Adipose tissue (tissue), 3 donors: ENCODE measurements around the gene APOA4. TPM values are rescaled to one million over a fixed set of nuclear protein-coding genes. Genes with fewer than 3 reads are reported as not detected.

Experiments
- H3K27ac ChIP-seq: one replicate; pipeline ENCODE4 v1.5.1; 2013; ENCODE audit warnings: low read depth, low read length
- WGBS, 3 donors: extraction: QIAGEN DNeasy Blood & Tissue Kit; methylation state at CpG; one replicate each; pipeline ENCODE4 v1.1.7; 2013; 5-methylcytosine and 5-hydroxymethylcytosine counted together
- polyA plus RNA-seq, 3 donors: library from polyadenylated mRNA; stranded (reverse); fragments of 200-250 nt; gene quantifications; one replicate each; pipeline ENCODE4 v1.2.3, GENCODE V29; 2013
- donor health status: healthy with polysubstance abuse.
- donor health status: Bipolar disorder and iron deficiency.
- donor health status: healthy.

Gene APOA4
- polyA plus RNA-seq, 3 donors, result 0.31 to 1.4 TPM; not detected in 1

- H3K27ac ChIP-seq, result no peak overlapping the region
- WGBS, 3 donors, result 23 to 28% (median 25%) methylated on average over 31 of the region's 31 CpGs
These were observed 31.9 kb downstream of the APOA4 start for GRCh38 chr11:116791002-116791812.

- no peak overlapping the region for H3K27ac ChIP-seq
- WGBS, 3 donors, result 83 to 88% (median 87%) methylated on average over 50 to 53 of the region's 53 CpGs
These were observed 32.7 kb downstream of the APOA4 start for GRCh38 chr11:116790167-116791001.

GRCh38 chr11:116788975-116789374 lies 34.1 kb downstream of the APOA4 start:
- no peak overlapping the region for H3K27ac ChIP-seq
- 77 to 92% (median 90%) methylated on average over 4 of the region's 4 CpGs for WGBS, 3 donors

- H3K27ac ChIP-seq, result no peak overlapping the region
- 56 to 61% (median 58%) methylated on average over 4 of the region's 4 CpGs for WGBS, 3 donors
These were observed 34.6 kb downstream of the APOA4 start for GRCh38 chr11:116788534-116788933.

- no peak within 1 kb of the TSS for H3K27ac ChIP-seq
- WGBS, 3 donors, result 1 to 2% (median 1%) methylated on average over 55 to 56 of the region's 56 CpGs
These were observed 35.2 kb downstream of the APOA4 start, which contains the start of gene ZPR1 for GRCh38 chr11:116787786-116788486. ZPR1 (minus strand) TSS chr11:116788023; CDS start chr11:116787990, 33 bp downstream.

GRCh38 chr11:116787436-116787785 lies 35.7 kb downstream of the APOA4 start:
- WGBS, 3 donors, result 0 to 1% (median 1%) methylated on average over 15 of the region's 15 CpGs

GRCh38 chr11:116786966-116787365 lies 36.1 kb downstream of the APOA4 start:
- no peak overlapping the region for H3K27ac ChIP-seq
- 56 to 67% (median 66%) methylated on average over 5 of the region's 5 CpGs for WGBS, 3 donors

More at GRCh38 chr11:116787436-116787785, 35.7 kb downstream of the APOA4 start:
- H3K27ac ChIP-seq, result no peak overlapping the region

GRCh38 chr11:116786326-116786725 lies 36.8 kb downstream of the APOA4 start:
- no peak overlapping the region for H3K27ac ChIP-seq
- 77 to 96% (median 85%) methylated on average over 2 of the region's 2 CpGs for WGBS, 3 donors

- no peak overlapping the region for H3K27ac ChIP-seq
- WGBS, 3 donors, result 87 to 90% (median 89%) methylated on average over 4 of the region's 4 CpGs
These were observed 40.4 kb downstream of the APOA4 start for GRCh38 chr11:116782728-116783127.

- H3K27ac ChIP-seq, result no peak overlapping the region
- 96 to 98% (median 97%) methylated on average over 4 of the region's 4 CpGs for WGBS, 3 donors
These were observed 44.5 kb downstream of the APOA4 start for GRCh38 chr11:116778556-116778955.

- 67 to 76% (median 68%) methylated on average over 7 of the region's 7 CpGs for WGBS, 3 donors
These were observed 46.0 kb downstream of the APOA4 start for GRCh38 chr11:116777056-116777455.

GRCh38 chr11:116776522-116776984 lies 46.6 kb downstream of the APOA4 start:
- H3K27ac ChIP-seq, result no peak overlapping the region

More at GRCh38 chr11:116777056-116777455, 46.0 kb downstream of the APOA4 start:
- H3K27ac ChIP-seq, result no peak overlapping the region

GRCh38 chr11:116775975-116776374 lies 47.1 kb downstream of the APOA4 start:
- 83 to 97% (median 96%) methylated on average over 5 of the region's 5 CpGs for WGBS, 3 donors
- no peak overlapping the region for H3K27ac ChIP-seq

- 89 to 91% (median 90%) methylated on average over 5 of the region's 5 CpGs for WGBS, 3 donors
These were observed 48.4 kb downstream of the APOA4 start for GRCh38 chr11:116774661-116775060.

GRCh38 chr11:116773203-116774097 lies 49.7 kb downstream of the APOA4 start:
- H3K27ac ChIP-seq, result no peak overlapping the region
- 3% methylated on average over 24 to 25 of the region's 25 CpGs for WGBS, 3 donors

More at GRCh38 chr11:116774661-116775060, 48.4 kb downstream of the APOA4 start:
- no peak overlapping the region for H3K27ac ChIP-seq

- WGBS, 3 donors, result 0% methylated on average over 69 to 73 of the region's 73 CpGs
These were observed 50.5 kb downstream of the APOA4 start, which contains the start of gene BUD13 for GRCh38 chr11:116772443-116773202. BUD13 (minus strand) TSS chr11:116772987; CDS start chr11:116772964, 23 bp downstream.

GRCh38 chr11:116771935-116772334 lies 51.2 kb downstream of the APOA4 start:
- H3K27ac ChIP-seq, result no peak overlapping the region
- 2 to 4% (median 2%) methylated on average over 2 of the region's 2 CpGs for WGBS, 3 donors

More at GRCh38 chr11:116772443-116773202, 50.5 kb downstream of the APOA4 start, which contains the start of gene BUD13:
- no peak within 1 kb of the TSS for H3K27ac ChIP-seq
